Measurements from ENCODE around the gene PPP1R12A. TPM values are rescaled to one million over a fixed set of nuclear protein-coding genes. Genes with fewer than 3 reads are reported as not detected.

PPP1R12A gene
- total RNA-seq, 2 donors from 2014 or later: 68.7 to 86.9 TPM

DNA sequence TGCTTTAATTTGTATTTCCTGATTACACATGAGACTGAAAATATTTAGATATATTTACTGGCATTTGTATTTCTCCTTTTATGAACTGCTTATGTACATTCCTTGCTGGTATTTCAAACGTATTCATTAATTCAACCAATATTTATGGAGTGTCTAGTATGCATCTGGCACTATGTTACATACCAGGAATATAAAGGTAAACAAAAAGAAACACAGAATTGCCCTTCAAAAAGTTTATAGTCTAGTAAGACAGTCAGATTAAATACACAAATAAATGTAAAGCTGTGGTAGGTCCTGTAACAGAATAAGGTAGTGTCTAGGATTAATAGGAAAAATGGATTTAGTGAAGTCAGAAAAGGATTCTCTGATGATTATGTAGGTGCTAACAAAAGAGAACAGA, 87.5 kb downstream of the PPP1R12A start:
- H3K27ac ChIP-seq: peak overlapping the region in 1 of 2 donors; percentile 6
- H3K36me3 ChIP-seq: no peaks in the 10 kb centered on the region
- intact Hi-C loops (cut with DNase I): no loop called here
- TF ChIP-seq, protein P1, sequence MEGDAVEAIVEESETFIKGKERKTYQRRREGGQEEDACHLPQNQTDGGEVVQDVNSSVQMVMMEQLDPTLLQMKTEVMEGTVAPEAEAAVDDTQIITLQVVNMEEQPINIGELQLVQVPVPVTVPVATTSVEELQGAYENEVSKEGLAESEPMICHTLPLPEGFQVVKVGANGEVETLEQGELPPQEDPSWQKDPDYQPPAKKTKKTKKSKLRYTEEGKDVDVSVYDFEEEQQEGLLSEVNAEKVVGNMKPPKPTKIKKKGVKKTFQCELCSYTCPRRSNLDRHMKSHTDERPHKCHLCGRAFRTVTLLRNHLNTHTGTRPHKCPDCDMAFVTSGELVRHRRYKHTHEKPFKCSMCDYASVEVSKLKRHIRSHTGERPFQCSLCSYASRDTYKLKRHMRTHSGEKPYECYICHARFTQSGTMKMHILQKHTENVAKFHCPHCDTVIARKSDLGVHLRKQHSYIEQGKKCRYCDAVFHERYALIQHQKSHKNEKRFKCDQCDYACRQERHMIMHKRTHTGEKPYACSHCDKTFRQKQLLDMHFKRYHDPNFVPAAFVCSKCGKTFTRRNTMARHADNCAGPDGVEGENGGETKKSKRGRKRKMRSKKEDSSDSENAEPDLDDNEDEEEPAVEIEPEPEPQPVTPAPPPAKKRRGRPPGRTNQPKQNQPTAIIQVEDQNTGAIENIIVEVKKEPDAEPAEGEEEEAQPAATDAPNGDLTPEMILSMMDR (IDR thresholded peaks at IDR 0.05): no peak
- TF ChIP-seq POLR2A (IDR thresholded peaks at IDR 0.05) (no peak), POLR2AphosphoS5 (IDR thresholded peaks at IDR 0.05) (no peak)
- no peaks in the 10 kb centered on the region for H3K27me3 ChIP-seq (replicated peaks; ENCODE audit: insufficient read depth)
- H3K9me3 ChIP-seq: no peaks in the 10 kb centered on the region
- no peaks in the 10 kb centered on the region for H3K4me1 ChIP-seq (replicated peaks)
- no peak for DNase-seq (ENCODE audit: low spot score)
- WGBS: 16% methylated on average over 1 of the region's 1 CpG
- no peak overlapping the region for H3K4me3 ChIP-seq

DNA sequence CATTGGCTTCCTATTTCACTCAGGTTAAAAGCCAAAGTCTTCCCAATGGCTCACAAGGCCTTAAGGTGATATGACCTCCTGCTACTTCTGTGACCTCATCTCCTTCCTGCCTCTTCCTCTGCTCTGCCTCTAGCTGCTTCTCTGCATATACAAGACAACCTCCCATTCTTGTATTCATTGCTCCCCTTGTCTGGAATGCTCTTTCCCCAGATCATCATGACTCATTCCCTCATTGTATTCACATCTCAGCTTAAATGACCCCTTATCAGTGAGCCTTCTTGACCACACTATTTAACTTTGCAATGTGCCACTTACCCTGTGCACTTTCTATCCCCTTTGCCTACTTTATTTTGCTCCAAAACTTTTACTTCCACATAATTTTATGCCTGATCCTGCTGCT, 90.2 kb downstream of the PPP1R12A start:
- Histone ChIP-seq H3K36me3 (no peaks in the 10 kb centered on the region), H3K4me3 (no peak overlapping the region), H3K4me1 (replicated peaks) (no peaks in the 10 kb centered on the region), H3K27me3 (replicated peaks; ENCODE audit: insufficient read depth) (no peaks in the 10 kb centered on the region), H3K9me3 (no peaks in the 10 kb centered on the region), H3K27ac (no peak overlapping the region)
- intact Hi-C loops (cut with DNase I): no loop called here
- TF ChIP-seq POLR2AphosphoS5 (IDR thresholded peaks at IDR 0.05) (no peak), POLR2A (IDR thresholded peaks at IDR 0.05) (no peak)
- TF ChIP-seq, protein P1 (IDR thresholded peaks at IDR 0.05): no peak
- no peak for DNase-seq (ENCODE audit: low spot score)

DNA sequence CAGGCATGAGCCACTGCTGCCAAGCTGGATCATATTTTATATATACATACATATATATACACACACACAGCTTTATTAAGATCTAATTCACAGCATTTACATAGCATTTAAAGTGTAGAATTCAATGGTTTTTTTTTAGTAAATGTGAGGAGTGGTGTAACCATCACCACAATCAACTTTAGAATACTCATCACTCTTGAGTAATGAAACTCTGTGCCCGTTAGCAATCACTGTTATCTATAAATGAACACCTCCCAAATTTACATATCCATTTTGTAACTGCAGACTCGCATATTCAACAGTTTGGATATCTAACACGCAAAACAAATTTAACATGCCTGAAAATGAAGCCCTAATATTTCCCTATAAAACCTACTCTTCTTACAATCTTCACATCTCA, 90.9 kb downstream of the PPP1R12A start:
- Histone ChIP-seq H3K27me3 (replicated peaks; ENCODE audit: insufficient read depth) (no peaks in the 10 kb centered on the region), H3K27ac (no peak overlapping the region), H3K9me3 (no peaks in the 10 kb centered on the region), H3K4me3 (no peak overlapping the region), H3K36me3 (no peaks in the 10 kb centered on the region), H3K4me1 (replicated peaks) (no peaks in the 10 kb centered on the region)
- DNase-seq (ENCODE audit: low spot score): no peak
- WGBS: 96% methylated on average over 3 of the region's 3 CpGs
- intact Hi-C loops (cut with DNase I): no loop called here
- TF ChIP-seq POLR2AphosphoS5 (IDR thresholded peaks at IDR 0.05): no peak

DNA sequence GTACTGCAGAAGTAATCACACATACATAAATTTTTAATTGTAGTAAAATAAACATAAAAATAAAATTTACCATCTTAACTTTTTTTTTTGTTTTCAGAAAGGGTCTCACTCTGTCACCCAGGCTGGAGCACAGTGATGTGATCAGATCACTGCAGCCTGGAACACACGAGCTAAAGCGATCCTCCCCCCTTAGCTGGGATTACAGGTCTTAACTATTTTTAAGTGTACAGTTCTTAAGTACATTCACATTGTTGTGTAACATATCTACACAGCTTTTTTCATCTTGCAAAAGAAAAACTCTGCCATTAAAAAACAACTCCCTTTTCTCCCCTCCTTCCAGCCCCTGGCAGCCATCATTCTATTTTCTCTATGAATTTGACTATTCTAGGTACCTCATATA, 92.3 kb downstream of the PPP1R12A start:
- Histone ChIP-seq H3K4me3 (no peak overlapping the region), H3K27me3 (replicated peaks; ENCODE audit: insufficient read depth) (no peaks in the 10 kb centered on the region), H3K27ac (no peak overlapping the region), H3K9me3 (no peaks in the 10 kb centered on the region), H3K36me3 (no peaks in the 10 kb centered on the region), H3K4me1 (replicated peaks) (no peaks in the 10 kb centered on the region)
- WGBS: 87% methylated on average over 2 of the region's 2 CpGs
- no peak for DNase-seq (ENCODE audit: low spot score)
- TF ChIP-seq, protein P1 (IDR thresholded peaks at IDR 0.05): no peak
- no peak for TF ChIP-seq POLR2AphosphoS5 (IDR thresholded peaks at IDR 0.05)
- no peak for TF ChIP-seq POLR2A (IDR thresholded peaks at IDR 0.05)
- intact Hi-C loops (cut with DNase I): no loop called here

DNA sequence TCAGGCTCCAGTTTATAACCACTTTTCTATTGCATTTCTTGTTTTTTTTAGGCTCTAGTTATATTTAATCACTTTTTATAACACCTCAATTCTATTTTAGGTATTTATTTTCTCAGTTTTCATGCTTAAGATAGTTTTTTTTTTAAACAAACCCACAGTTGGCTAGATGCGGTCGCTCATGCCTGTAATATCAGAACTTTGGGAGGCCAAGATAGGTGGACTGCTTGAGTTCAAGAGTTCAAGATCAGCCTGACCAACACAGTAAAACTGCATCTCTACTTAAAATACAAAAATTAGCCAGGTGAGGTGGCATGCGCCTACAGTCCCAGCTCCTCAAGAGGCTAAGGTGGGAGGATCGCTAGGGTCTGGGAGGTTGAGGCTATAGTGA, 93.0 kb downstream of the PPP1R12A start:
- intact Hi-C loops (cut with DNase I): no loop called here
- no peaks in the 10 kb centered on the region for H3K4me1 ChIP-seq (replicated peaks)
- H3K9me3 ChIP-seq: no peaks in the 10 kb centered on the region
- TF ChIP-seq, protein P1 (IDR thresholded peaks at IDR 0.05): no peak
- TF ChIP-seq POLR2A (IDR thresholded peaks at IDR 0.05) (no peak), POLR2AphosphoS5 (IDR thresholded peaks at IDR 0.05) (no peak)
- no peak overlapping the region for H3K27ac ChIP-seq
- H3K36me3 ChIP-seq: no peaks in the 10 kb centered on the region
- 67% methylated on average over 4 of the region's 4 CpGs for WGBS
- no peaks in the 10 kb centered on the region for H3K27me3 ChIP-seq (replicated peaks; ENCODE audit: insufficient read depth)
- no peak overlapping the region for H3K4me3 ChIP-seq
- no peak for DNase-seq (ENCODE audit: low spot score)

Measured in prostate gland (tissue), 2 donors.